Glomerular endothelial cell (primary cell): ENCODE data around the gene GDPD5. TPM values are rescaled to one million over a fixed set of nuclear protein-coding genes. Genes with fewer than 3 reads are reported as not detected.

Source experiments
- DNase-seq: peaks from one replicate; pipeline ENCODE4 v3.0.0-alpha.2; 2011; ENCODE audit warnings: low read depth, low spot score; ENCODE audit errors: extremely low read depth
- total RNA-seq: library from RNA; depleted of rRNA; stranded (reverse); fragments of >200 nt; gene quantifications from 2 replicates; pipeline ENCODE4 v1.2.3, GENCODE V29; 2015

GDPD5 gene
- total RNA-seq, 1 donor from 2014 or later, result 90.1 TPM

DNA sequence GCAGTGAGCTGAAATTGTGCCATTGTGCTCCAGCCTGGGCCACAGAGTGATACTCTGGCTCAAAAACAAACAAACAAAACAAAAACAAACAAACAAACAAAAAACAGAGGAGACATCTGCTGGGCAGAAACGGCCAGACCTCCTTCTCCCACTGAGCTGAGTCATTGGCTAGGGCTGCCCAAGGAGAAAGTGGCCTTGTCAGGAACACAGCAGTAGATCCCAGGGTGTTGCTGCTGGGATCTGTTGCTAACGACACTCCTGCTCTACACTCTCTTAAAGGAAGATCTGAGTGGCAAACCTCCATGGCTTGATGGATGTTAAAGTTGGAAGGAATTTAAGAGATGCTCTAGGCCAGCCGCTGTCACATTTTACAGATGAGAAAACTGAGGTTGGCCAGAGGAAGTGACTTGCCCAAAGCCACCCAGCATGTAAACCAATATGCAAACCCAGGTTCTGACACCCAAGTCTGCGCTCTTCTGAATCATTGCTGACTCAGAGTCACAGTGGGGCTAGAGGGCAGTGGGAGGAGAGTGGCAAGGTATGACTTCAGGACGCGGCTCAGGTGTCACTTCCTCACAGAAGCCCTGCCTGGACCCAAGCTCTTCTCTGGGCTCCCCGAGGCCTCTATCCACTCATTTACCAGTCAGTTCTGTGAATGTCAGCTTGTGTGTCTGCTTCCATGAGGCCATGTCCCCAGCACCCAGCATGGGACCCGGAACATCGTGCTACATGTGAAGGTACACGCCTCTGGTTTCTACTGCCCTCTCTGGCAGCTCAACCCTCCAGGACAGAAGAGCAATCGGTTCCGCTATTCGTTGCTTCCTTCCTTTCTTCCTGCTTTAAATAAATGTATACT, 11.3 kb upstream of the GDPD5 start:
- DNase-seq, result no peak

DNA sequence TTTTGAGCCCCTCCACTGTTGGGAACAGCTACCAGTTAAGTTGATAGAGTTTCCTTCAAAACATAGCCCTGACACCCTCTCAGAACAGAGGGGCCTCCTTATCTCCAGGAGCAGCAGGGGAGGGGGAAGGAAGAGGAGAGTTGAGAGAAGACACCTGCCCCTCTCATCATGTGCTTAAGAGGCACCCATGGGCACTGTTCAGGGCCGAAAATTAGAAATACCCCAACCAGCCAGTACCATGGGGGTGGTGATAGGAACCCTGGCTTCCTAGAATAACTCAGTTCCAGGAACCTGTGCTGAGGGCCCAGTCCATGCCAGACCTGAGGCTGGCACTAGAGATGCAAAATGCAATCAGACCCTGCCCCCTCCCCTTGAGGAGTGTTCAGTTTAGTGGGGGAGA, 9.3 kb upstream of the GDPD5 start:
- no peak for DNase-seq

DNA sequence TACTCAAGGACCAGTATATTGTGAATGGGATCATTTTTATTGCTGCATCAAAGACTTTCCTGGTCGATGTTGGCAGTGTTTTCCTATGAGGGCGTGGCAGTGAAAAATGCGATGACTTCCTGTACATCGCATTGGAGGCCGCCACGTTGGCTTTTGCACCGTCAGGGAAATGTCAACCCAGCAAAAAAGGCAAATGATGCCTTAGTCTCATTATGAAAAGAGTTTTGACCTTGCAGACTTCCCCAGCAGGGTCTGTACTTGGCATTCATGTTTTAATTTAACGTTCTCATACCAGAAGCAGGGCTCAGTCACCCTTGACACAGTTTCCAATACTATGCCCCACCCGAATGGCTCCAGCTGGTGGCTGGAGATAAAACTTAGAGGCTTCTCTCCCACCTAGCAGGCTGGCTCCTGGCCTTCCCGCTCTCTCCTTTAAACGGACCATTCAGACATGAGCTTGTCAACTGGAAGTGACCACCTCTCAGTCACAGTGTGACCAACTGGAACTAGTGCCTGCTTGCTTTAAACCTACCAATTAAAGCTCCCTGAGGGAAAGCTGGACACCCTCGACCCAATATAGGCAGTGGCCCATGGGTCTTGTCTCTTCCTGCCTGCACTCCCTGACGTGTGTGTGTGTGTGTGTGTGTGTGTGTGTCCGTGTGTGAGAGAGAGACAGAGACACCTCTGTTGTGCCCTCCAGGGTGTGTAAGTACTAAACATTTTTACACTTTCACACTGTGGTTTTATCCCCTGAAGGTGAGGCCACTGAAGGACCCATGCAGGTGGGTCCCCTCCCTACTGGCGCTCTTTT, 8.7 kb upstream of the GDPD5 start:
- no peak for DNase-seq

DNA sequence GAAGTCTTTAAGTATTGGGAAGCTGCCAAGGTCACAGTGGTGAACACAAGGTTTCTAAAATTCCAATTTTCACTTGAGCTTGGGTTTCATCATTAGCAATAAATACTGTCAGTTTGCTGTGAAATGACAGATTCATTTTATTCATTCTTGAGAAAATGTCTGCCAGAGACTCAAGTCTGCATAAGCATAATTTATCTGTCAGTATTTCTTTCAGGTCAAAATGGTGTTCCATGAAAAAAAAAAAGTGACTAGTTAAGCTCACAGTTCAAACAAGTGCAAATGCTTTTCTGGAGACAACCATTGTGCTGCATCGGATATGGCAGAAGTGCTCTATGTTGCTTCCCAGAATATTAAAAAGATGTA, 8.1 kb upstream of the GDPD5 start:
- DNase-seq, result no peak

DNA sequence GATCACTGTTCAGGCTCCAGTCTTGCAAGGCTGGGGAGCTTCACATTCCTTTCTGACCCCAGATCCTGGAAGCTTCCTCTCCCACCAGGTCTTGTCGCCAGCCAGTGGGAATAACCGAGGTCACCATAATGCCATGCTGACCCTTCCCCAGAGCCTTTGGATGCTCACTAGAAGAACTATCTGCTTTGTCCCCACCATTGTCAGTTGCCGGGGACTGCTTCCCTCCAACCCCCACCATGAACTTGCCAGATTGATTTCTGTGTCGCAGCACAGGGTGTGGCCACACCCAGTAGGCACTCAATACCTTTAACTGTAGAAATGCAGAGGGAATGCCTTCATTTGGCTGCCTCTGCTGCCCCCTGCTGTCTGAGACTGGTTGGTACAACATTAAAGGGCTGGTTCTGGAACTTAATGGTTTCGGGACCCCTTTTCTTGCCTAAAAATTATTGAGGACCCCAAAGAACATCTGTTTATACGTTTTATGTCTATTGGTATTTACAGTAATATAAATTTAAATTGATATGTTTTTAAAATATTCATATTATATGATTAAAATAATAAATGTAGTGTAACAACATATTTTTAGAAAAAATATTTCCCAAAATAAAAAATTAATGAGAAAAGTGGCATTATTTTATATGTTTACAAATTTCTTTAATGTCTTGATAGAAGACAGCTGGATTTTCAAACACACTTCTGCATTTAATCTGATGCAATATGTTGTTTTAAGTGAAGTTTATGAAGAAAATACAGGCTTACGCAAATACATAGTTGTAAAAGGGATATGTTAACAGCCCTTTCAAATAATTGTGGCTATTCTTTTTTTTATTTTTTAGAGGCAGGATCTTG, 6.7 kb upstream of the GDPD5 start:
- DNase-seq, result no peak

DNA sequence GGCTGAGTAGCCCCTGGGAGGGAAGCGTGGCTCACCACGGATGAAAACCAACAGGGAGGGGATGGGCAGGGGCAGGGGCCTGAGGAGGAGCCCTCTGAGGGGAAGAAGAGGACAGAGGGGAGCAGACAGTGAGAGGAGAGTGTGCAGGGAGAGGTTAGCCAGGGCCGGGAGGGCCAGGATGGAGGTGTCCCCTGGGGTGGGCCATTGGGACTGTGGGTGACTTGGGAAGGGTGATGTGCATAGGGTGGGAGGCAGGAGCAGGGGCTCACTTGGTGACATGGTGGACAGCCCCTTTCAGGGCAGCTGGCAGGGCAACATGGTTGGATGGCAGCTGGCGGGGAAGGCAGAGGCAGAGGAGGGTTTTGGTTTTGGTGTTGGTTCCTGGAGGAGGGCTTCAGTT, 5.6 kb upstream of the GDPD5 start:
- no peak for DNase-seq

DNA sequence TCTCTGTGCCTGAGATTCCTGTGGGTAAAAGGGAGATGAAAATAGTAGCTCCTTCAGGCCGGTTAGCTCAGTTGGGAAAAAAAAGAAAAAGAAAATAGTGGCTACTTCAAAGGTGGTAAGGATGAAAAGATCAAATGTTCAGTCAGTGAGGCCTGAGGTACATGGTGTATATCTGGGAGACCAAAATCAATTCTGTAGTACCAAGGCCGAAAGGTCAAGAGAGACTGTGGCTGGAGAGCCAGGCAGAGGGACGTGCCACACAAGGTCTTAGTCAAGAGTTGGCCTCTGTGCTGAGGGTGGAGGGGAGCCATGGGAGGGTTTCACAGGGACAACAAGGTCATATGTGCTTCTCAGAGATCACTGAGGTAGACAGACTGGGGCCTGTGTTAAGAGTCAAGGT, 4.8 kb upstream of the GDPD5 start:
- DNase-seq, result no peak

DNA sequence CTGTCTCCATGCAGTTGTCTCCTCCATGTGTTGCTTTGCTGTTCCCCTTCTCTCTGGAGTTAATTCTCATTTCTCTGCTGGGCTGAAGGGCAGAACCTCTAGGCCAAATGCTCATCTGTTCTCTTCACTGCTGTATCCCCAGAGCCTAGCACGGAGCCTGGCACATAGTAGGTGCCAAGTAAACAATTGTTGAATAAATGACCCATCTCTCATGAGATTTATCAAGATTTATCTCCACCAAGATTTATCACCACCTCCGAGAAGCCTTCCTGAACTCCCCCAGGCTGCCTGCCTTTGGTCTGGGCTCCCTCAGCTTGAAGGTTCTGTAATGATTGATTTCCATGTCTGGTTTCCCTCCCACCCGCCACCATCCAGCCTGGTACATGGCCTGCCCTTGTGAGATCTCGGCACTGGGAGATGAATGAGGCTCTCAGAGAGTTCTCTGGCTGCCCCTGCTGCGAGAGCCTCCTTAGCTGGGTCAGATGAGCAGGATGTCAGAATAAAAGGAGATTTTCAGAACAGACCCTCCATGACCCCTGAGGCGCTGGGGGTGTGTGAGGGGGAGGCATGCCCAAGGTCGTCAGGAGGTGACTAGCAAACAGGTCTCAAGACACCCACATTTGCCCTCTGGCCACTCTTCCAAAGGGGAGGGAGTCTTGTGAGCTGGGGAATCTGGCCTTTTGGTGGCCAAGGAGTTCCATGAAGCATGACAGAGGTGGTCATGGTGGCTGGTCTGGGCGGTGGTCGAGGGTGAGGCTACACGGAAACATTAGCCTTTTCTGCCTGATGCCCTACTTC, 2.4 kb upstream of the GDPD5 start:
- no peak for DNase-seq

DNA sequence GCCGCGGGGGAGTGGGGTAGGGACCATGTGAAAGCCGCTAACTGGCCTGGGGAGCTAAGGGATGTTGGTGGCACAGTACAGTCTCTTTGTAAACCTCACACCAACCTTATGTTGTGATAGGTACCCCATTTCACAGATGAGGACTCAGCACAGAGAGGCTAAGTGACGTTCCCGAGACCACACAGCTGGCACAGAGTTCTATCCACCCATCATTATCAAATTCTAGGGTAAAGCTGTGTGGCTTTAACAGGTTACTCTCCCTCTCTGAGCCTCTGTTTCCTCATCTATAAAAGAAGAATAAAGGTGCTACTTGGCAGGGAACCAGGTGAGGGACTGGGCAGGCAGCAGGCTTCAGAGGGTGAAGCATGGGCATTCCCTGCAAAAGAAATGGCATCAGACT, 1.4 kb upstream of the GDPD5 start:
- no peak for DNase-seq

DNA sequence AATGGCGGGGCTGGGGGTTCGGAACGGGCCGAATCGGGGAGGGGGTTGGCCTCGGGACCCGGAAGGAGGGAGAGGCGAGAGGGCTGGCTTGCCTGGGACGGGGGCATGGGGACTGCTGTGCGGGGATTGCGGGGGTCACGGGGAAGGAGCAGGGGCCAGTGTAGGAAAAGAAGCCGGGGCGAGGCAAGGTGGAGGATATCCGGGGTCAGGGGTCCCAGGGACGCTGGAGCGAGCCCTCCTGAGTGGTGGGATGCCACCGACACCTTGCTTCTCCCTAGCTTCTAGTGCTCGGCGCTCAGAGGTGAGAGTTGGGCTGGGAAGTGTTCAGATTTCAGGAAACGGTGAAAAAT, 426 bp upstream of the GDPD5 start:
- DNase-seq, result no peak

DNA sequence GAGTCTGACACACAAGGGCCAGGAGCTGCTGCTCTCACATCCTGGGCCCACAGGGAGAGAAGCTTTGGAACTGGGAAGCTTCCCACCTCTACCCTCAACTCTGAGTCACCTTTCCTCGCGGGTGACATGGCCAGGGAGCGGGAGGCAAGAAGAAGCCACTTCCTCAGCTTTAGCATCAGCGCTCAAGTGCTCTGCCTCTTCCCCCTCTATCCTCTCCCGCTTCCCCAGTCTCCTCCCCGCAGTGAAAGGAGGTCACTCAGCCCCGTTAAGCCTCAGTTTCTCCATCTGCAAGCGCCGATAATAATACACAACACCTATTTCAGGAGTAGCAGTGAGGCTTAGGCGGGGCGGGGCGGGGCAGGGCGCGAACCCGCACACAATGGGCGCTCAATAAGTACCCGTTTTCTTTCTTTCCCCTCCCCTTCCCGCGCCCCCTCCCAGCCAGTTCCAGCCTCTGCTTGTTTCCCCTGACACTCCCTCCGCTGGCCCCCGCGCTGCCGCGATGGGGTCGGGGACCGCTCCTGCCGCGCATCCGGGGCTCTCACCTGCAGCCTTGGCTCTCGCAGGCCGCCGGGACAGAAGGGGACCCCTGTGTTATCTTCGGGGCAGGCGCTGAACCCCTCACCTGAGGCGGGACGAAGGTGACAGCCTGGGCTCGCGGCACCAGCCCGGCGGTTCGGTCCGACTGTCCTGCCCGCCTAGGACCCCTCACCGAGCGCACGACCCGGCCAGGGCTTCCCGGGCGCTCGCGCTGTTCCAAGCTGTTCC, 892 bp downstream of the GDPD5 start:
- DNase-seq, result no peak

DNA sequence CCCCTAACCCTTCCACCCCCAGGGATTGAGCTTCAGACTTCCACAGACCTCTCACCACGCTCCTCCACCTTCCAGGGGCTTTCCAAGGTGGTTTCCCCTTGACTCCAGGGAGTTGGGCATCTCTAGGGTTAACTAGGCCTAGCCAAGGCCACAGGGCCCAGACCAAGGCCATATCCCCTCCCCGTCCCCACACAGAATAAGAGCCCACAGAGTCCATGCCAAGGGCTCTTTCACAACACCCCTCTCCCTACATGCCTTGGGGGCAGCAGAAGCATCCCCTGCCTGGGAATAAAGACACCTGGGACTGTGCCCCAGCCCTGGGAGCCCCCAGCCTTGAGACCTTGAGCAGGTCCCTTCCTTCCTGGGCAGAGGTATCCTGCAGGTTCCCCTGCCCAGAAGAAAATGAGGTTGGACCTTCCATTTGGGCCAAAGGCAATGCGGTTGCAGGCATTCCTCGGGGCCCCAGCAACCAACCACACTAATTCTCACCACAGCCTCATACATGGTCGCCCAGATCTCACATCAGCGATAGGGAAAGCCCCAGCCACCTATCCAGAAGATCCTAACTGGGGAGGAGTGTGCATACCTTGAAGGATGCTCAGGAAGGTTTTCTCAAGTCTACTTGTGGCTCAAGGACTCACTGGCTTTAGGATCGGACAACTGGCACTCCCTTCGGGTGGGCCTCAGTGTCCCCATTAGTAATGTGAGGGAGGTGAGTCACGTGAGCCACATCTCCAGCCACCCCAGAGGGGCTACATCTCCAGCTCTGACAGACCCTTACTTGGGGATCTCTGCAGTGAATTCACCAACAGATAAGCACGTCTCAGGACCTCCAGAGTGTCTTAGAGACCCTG, 1.7 kb downstream of the GDPD5 start:
- DNase-seq, result no peak

DNA sequence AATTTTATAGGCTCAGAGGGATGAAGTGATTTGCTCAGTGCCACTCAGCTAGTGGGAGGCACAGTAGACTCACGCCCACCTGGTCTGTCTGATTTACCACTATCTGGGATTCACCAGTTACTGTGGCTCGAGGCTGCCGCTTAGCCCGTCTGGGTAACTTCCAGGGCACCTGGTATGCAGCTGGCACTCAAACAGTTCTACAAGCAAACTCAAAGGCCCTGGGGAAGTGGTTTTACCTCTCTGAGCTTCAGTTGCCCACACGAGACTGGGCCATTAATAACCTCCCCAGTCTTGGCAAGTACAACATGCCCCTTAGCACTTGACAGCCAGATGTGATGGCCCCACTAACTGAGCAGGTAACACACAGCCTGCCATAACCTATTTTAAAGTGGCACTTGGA, 2.6 kb downstream of the GDPD5 start:
- no peak for DNase-seq

DNA sequence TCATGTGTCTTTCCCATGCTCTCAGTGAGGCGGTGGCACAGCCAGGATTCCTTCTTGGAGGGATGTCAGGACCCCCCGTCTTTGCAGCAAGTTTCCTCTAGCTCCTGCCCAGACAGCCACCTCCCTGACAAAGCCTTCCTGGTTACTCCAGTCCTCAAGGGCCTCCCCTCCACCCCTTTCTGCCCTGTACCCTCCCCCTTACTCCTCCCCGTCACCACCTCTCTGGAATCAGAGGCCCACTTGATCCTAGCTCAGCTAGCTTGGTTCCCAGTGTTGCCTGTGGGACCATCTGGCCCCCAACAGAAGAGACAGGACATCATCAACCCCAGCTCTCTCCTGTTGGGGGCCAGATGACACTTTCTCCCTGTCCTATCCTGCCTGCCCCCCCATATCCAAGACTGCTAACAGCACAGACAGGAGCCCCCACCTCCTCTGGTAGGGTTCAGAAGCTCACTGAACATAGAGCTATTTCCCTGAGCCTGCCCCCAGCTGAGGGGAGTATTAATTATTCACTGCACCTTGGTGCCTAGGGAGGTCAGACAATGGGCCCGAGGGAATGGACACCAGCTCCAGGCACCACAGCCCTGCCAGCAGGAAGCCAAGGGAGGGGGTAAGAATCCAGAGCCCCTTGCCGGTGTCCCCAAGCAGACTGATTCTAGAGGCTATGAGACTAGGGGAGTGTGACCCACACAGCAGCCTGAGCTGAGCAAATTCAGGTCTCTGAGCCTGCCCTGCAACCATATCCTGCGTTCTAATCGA, 3.3 kb downstream of the GDPD5 start:
- DNase-seq, result no peak

DNA sequence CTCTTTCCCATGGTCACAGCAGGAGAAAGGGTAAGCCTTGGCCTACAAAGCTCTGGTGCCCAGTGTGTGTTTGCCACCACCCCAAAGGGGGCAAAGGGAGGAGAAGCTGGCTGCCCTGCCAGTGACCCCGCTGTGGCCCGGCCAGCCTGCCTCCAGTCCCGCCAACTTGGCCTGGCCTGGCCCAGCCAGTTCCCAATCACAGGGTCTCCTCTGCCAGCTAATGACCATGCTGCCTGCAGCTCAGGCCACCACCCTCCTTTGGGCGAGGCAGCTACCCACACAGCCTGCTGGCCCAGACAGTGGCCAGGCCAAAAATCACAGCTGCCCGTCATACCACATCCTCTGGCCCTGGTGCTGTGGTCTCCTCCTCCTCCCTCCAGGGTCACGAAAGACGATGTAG, 5.1 kb downstream of the GDPD5 start:
- no peak for DNase-seq

DNA sequence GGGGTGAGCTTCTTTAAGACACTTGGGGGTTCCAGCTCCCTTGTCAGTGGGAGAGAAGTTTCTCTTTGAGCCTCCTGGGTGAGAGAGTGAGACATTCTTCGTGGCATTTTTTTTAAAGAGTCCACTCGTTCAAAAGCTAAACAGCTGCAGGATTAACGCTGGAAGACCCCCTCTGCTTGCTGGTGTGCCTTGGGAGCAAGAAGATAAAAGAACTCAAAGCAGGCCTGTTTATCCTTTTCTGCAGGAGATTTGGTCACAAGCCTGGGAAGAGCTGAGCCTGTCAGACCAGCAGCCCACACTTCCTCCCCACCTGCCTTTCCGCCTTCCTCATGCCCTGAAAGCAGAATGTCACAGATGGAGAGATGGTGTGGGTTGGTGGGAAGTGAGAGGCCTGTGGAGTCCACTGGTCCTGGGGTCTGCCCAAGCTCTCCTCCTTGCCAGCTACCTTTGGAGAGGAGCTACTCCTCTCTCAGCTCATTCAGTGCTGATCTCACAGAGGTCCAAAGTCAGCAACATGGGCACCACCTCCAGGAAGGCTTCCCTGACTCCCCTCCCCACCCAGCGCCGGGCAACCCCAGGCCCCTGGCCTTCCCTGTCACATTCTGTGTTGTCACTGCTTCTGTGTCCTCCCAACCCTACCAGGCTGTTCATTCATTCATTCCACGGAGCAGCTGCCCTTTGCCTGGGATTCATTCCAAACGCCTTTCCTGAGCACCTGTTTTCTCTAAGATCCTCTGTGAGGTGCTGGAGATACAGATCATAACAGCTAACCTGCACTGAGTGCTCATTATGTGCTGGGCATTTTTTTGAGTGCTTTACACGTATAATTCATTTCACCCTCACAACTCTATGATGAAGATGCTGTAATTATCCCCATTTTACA, 6.7 kb downstream of the GDPD5 start:
- no peak for DNase-seq

DNA sequence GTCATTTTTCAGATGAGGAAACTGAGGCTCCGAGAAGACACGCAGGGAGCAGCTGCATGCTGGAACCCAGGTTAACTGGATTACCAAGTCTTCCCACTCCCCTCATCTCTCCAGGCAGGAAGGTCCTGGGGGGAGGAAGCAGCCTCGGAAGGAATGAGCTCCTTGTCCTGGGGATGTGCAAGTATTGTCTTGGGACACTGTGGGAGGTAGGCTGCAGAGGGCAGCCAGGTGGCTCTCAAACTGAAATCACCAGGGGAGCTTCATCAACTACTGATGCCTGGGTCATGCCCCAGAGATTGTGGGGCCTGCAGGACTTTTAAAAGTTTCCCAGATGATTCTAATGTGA, 7.6 kb downstream of the GDPD5 start:
- DNase-seq, result no peak
